GM19324 (cell line): ENCODE measurements around the gene HSF5.
"Not testable (repeated sequence)": the region's sequence is repeated elsewhere in the genome, so short reads cannot be mapped to it uniquely, and the experiment has no call there.

Source experiments
- ATAC-seq: cut with Tn5 transposase; IDR thresholded peaks from one replicate; pipeline ENCODE4 v1.9.1; 2021; ENCODE audit warnings: mild to moderate bottlenecking, moderate library complexity; ENCODE audit not compliant: unreplicated experiment, low FRiP score

Gene HSF5

DNA sequence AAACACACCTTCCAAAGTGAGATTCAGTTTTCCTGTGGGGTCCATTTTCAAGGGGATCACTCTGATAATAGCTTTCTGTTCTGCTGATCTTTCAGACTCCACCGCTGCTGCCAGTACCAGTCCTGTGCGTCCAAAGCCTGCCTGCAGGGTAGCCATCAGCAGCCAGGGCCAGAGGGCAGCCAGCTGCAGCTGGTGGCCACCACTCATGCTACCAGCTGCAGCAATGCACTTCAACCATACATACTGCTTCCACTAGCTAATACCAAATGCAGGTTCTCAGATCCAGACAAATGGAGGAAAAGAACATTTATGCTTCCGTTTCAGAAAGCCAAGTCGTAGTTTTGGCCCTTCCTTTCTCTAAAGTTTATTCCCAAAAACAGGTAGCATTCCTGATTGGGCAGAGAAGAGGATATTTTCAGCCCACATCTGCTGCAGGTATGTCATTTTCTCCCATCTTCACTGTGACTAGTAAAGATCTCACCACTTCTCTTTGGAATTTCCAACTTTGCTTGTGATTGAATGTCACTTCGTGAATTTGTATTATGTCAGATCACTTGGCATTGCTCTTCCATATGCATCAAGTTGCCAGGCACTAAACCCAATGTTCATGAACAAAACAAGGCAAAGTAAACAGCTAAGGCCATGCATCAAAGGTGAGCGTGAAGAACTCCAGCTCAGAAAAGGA, 72.7 kb downstream of the HSF5 start:
- ATAC-seq = no peak

DNA sequence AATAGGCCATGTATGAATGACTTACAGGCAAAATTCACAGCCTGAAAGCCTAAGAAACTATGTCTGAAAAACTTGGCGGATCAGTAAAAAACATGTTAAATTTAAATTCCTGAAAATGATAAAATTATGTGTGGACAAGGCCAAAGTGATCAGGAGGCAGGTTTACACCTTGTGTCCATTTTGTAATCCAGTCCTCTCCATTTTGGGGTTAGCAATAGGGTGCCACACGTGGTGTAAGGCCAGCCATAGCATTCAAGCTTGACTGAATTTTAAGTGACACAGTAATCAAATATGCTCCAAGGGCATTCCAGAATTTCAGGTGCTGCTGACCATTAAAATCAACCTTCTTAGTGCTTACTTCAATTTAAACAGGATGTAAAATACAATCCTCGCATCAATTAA, 73.6 kb downstream of the HSF5 start:
- no peak for ATAC-seq

DNA sequence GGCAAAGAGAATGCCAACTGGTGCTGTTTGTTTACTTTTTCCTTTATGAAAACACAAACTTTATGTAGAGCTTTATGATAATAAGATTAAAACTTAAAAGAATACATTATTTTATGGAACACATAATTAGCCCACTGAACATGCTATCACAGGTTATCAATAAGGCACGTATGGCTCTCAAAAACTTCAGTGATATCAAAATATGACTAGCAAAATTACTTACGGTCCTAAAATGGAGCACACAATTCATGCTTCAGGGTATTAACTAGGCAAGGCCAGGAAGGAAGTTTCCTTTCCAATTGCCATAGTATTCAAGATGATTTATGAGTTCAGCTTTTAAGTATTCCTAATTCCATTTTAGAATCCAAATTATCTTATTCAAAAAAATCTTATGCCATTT, 74.5 kb downstream of the HSF5 start:
- no peak for ATAC-seq

DNA sequence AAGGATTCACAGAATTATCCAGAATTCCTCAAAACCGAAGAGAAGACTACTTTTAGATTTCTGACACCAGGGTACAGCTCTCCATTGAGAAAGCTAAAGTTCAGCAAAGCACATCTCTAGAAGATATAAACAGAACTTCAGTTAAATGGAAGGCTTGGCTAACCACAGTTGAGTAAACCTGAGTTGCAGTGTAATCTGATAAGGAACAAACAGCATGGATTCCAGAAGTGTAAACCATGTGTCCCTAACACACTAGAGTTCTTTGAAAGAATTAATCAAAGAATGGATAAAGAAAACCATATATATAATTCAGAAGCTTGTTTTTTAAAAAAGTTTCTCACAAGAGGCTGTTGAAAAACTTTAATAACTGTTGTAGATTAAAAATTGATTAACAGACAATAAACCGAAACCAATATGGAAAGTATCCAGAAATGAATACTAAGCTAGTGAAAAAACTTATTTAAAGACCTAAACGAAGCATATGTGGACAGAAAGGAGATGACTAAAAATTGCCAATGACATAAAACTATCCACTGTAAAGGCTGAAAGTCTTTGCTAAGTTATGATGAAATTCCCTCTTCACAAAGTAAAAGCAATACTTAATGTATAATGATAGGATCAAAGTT, 75.1 kb downstream of the HSF5 start:
- ATAC-seq = no peak

DNA sequence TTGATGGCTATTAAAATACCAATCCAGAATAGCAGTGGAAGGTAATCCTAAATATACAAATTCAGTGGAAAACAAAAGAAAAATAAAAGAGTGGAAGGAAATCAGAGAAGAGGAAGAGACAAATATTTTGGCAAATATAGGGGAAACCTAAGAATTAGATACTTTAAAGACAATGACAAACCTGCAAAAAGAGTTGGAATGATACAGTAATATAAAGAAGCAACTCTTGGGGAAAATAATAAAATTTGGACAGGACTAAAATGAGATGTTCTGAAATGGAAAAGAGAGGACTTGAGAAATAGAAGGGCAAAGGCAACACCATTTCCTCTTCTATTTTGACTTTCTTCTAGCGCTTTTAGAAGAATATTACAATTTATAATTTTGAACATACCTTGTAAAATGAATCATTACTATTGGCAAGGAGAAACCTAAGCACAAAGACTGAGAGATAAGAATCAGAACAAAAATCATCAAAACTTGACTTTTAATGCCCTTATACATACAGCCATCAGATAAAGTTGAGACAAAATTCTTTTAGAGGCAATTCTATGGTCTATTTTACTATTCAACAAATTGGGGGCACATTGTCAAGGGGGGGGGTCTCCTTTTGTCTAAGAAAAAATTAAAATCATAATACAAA, 76.0 kb downstream of the HSF5 start:
- ATAC-seq = no peak

DNA sequence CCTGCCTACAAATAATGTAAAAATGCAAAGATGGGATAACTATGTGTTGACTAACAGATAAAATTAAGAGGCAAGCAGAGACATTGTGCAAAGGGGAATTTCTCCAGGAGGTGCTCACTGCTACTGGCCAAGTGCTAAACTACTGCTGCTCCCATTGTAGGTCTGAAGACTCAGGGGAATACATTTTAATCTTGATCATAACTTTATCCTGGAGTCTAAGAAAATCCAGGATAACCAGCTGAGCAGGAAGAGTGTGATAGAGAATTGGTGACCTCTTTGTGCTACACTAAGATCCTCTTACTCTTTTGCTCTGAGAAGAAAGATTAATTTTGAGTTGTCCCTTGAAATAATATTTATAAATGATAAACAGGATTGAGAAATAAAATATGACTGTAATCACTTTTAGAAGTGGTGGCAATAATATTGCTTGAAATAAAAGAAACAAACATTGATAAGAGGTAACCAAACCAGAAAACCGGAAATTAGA, 76.8 kb downstream of the HSF5 start:
- no peak for ATAC-seq

DNA sequence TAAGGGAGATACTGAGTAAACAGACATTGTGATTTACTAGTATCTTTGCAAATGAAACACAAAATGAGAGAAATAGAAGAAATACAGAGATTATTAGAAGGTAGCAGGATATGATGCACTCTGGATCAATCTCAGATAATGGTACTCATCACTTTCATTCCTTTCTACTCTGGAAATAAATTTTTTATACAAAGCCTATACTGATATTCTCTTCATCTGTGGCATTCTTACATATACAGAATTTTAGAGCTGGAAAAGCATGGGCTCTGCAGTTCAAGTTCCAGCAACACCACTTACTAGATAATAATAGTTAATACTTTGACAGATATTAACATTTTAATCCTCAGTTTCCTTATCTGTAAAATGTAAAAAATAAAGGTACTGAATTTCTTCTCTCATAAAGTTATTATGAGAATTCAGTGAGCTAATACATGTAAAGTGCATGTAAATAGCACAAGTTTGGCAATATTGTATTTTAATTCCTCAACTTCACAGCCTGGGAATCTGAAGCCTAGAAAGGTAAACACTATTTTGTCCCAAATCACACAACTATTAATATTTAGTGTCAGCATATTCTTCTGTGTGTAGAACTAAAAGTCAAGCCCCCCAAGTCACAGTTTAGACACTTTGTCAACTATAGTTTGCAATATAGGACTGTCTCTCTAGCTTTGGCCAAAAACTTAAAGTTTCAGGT, 77.3 kb downstream of the HSF5 start:
- ATAC-seq = no peak

DNA sequence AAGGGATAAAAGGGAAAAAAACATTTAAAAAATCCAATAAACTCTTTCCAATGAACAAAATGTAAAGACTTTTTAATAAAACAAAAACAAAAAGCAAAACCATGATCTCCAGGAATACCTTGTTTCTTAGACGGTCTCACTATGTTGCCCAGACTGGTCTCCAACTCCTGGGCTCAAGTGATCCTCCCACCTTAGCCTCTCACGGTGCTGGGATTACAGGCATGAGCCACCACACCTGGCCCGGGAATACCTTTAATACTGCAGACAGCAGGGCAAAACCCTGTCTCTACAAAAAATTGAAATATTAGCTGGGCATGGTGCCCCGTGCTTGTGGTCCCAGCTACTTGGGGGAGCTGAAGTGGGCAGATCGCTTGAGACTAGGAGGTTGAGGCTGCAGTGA, 78.8 kb downstream of the HSF5 start:
- ATAC-seq = no peak

DNA sequence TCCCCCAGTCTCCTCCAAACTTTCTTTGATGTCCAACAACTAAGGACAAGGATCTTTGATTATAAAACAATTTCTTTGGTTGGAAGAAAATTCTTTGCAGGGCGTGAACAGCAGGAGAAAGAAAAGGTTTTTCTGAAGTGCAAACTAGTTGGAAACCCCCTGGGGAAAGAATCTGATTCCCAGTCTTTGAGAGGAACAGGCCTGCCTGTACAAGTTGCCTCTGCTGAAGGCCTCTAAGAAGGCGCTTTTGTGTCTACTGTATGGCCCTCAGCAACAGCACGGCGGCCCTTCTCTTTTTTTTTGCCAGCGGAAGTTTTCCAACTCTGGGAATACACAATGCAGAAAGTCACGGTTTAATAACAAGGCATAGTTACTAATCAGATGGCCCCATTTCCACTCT, 84.9 kb downstream of the HSF5 start:
- ATAC-seq = no peak

DNA sequence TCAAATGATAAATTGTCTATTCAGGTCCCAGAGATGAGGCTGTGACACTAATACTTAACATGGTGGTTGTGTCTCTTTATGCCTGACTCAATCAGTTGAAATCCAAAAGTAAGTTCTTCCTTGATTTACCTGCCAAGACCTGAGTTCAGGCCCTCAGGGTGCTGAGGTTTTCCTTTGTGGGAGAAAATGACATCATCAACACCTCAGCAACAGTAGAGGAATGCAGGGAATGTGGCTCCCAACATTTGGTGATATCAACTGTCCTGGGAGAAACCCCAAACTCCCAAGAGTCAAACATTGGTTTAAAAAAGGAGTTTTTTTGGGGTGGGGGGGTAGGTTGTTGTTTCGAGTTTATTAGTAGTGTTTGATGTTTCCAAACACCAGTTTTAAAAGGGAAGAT, 85.5 kb downstream of the HSF5 start:
- no peak for ATAC-seq

DNA sequence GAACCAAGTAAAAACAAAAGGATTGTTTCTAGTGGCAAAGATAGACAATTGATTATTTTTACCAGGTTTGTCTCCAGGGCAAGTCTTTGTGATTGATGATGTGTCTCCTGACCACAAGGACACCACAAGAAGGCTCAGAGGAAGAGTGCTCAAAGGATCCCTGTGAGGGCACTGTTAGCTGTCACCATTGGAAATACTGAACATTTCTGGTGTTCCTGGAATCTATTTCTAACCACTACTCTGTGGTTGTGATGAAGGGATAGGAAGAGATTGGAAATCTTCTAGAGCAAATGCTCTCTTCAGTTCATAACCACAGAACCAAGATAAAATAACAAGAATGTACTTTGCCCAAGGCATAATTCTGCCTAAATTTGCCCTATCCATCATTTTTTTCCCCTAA, 86.2 kb downstream of the HSF5 start:
- ATAC-seq = no peak

DNA sequence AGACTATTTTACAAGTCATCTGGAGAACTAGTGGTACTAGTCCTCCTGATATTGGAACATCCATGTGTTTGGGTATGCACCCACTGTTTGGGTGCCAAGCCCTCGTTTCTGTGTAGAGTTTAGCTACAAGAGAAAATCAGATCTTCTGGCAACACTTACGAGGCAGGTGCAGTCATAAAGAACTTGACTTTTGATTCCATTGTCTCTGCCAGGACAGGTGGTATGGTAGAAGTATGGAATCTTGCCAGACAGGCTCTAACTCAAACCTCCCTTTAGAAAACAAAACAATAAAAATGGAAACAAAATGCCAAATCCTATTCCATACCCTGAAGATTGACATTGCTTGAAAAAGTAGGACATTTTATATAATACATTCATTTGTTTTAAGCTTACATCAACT, 86.9 kb downstream of the HSF5 start:
- ATAC-seq = no peak

DNA sequence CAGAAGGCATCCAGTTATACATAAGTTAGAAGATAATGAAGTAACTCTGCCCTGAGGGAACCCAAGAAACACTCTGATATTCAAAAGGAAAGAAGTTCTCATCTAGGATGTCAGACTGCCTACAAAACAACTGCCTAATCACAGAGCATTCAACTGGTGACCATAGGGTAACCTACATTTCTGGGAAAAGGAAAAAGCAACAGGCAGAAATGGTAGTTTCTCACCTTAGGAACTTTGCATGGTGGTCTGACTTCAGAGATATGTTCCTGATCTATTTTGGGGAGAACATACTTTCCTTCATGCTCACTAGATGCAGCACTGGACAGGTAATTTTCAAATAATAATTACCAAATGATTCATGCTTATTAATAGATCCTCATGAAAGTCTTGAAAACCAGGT, 87.4 kb downstream of the HSF5 start:
- ATAC-seq = no peak

DNA sequence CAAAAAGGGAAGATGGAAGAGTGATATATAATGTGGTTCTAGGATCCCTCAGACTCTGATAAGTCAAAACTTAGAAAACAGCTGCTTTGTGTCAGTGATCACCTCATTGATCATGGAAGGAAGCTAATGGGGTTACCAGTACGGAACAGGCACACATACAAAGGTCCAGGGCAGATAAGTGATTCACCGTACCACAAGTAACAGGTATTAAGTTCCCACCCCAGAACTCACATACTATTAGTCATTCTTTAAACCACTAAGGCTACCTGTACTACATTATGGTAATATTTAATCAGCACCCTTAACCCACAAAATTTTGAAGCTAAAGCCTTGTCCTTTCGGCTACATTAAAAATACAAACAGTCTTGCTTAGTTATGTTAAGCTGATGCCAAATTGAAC, 88.2 kb downstream of the HSF5 start:
- ATAC-seq = no peak

DNA sequence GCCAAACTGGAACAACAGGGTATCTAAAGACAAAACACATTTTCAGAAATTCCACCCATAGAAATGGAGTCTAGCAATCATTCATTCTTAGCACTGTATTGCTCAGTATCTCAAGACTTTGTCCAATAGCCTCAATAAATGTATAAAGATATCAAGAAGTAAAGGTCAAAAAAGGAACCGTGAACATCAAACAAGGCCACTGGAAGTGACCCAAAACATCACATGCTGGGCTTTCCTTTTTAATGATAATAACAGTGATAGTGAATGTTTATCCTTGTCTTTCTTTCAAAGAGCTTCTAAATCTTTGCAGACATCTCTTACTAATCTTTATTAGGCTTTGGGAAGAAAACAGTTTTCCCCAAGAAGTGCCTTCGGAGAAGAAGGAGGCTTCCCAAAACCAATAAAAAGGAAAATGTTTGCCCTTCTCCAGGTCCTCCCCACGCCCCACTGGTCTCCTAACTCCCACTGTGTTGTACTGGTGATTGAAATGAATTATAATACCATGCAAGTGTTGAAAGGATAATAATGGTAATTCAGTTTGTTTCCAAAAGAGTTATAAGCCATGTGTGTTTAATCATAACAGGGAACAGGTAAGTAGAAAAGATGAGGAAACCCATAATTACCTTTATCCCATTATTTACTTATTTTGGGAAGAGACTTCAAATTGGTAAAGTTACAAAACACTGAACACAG, 89.5 kb downstream of the HSF5 start:
- ATAC-seq = no peak

DNA sequence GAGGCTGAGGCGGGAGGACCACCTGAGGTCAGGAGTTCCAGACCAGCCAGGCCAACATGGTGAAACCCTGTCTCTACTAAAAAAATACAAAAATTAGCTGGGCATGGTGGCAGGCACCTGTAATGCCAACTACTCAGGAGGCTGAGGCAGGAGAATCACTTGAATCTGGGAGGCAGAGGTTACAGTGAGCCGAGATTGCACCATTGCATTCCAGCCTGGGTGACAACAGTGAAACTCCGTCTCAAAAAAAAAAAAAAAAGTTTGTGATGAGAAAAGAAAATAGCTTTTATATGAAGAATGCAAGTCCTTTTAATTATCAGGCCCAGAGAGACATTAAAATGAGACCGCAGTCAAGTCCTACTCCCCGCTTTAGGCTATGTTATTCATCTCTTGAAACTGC, 90.8 kb downstream of the HSF5 start:
- ATAC-seq = not testable (repeated sequence)

DNA sequence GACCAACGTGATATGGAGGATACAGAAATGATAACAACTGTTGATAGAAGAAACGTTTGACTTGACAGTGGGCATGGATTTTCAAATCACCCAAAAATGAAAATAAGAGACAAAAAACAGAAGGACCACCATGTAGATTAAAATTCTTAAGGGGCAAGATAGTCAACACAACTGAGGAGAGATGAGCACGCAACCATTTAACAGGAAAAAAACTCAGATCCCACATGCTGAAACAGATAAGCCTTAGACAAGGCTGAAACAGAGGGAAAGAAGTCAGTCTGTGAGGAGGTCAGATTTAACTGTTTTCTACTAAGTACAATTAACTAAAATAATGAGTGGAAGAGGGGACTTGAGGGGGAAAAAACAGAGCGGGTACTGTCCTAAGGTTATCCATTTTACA, 92.0 kb downstream of the HSF5 start:
- no peak for ATAC-seq

DNA sequence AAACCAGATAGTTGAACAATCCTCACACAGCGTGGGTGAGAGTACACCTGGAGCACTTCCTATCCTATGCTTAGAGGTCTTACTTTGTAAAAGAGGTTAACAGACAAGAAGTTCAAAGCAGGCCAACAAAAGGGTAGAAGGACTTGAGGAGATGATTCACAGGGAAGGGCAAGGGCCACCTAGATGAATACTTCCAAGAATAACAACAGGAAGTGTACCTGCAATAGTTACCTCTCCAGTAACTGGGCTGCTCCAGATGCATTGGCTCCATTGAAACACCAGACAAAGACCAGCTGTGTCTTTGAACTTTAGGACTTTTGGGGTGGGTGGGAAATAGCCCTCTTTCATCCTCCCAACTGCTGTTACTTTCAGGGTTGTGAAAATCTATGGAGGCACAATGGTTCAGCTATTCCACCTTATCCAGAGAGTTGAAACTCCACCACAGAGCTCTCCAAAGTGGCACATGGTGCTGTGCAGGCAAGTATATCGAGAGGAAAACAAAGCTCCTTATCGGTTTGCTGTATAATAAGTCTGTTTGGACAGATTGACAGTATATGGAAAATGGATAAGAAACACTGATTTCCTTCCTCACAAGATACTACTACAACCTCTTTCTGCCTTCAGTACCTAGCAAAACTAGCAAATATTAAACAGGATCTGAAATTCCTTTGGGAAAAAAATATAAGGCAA, 93.5 kb downstream of the HSF5 start:
- ATAC-seq = no peak

DNA sequence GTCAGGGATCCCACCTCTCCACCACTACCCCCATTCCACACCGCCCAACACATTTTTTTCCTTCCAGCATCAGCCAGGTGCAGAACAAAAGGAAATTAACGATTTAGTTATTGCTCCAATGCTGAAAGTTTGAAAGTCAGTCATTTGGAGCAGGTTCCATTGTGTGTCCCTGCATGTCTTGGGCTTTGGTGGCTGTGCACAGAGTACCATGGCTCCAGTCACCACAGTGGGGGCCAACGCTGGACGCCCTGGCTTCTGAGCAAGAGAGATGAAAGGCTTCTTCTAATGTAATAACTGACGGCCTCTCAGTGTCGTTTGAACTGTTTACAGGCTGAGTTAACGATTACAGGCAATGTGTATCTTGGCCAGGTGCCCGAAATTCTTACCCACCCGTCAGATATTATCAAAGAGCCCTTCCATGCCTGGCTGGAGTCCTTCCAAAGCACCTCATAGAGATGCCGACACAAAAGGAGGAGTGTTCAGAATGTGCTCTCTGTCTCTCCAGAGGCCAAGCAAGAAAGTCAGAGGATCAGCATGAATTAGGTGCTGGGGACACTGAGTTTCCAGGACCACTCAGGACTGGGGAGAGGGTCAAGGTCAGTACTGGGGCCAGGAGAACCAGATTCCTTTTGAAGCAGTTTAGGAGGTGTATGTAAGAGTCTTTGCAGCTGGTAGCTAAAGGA, 96.8 kb downstream of the HSF5 start:
- ATAC-seq = no peak

DNA sequence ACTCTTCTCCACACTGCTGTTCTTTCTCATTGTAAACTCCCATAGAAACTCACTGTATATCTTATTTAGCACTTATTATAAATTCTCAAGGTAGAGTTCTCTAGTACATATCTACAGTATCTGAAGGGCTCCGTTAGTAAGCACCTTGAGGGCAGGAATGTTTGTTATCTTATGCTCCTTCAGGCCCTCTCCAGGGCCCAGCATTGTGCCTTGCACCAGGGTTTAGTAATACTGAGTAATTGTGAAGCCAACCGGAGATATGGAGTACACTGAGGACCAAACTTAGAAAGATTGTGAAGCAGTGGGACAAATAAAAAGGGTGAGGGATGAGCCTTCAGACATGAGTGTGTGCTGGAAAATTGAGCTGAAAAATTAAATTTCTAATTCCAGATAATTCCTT, 97.3 kb downstream of the HSF5 start:
- no peak for ATAC-seq
